ENCODE measurements around the gene ACBD6. TPM values are rescaled to one million over a fixed set of nuclear protein-coding genes. Genes with fewer than 3 reads are reported as not detected.

ACBD6 gene
- total and polyA plus RNA-seq, 12 donors: 16.2 to 30.0 (median 21.0) TPM

DNA sequence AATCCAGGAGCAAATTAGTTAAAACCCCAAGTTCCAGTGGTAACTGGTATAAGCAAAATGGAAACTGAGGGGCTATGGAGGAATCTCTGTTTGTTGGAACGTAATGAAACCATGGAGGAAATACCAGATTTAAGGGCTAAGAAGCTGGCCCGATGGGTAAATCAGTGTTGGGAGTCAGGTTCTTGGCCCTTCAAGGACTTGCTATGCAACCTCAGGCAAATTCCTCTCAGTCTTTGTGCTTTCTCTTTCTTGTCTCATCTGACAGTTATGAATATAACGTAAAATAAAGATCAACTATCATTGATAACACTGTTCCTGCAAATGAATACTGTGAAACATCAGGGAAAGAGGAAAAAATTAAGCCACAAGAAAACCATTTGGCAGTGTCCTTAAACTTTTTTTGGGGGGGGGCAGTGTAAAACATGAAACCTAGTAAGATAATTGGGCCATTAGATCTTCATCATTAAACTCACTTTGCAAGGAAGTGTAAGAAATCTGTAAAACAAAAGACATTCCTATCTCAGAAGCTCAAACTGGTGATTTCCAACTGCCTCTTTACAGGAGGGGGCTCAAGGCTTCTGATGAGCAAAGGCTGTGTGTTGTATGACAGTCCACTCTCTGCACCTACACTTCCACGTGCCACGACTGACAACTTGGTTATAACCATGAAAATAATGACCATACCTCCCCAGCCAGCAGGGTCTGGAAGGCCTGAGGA lies 224.7 kb downstream of the ACBD6 start:
- intact Hi-C loops (cut with DNase I): no loop called here
- TF ChIP-seq, protein P1, sequence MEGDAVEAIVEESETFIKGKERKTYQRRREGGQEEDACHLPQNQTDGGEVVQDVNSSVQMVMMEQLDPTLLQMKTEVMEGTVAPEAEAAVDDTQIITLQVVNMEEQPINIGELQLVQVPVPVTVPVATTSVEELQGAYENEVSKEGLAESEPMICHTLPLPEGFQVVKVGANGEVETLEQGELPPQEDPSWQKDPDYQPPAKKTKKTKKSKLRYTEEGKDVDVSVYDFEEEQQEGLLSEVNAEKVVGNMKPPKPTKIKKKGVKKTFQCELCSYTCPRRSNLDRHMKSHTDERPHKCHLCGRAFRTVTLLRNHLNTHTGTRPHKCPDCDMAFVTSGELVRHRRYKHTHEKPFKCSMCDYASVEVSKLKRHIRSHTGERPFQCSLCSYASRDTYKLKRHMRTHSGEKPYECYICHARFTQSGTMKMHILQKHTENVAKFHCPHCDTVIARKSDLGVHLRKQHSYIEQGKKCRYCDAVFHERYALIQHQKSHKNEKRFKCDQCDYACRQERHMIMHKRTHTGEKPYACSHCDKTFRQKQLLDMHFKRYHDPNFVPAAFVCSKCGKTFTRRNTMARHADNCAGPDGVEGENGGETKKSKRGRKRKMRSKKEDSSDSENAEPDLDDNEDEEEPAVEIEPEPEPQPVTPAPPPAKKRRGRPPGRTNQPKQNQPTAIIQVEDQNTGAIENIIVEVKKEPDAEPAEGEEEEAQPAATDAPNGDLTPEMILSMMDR (IDR thresholded peaks at IDR 0.05): no peak
- ATAC-seq (no peak), DNase-seq (no peak)
- Histone ChIP-seq H3K4me1 (peaks cover 0 to 34% (median 0%) of the 10 kb centered on the region in 9 donors), H3K4me3 (no peak overlapping the region), H3K27ac (peak overlapping the region in 1 of 10 donors; percentile 81), H3K36me3 (peaks cover 0 to 34% (median 7%) of the 10 kb centered on the region in 9 donors), H3K27me3 (no peaks in the 10 kb centered on the region), H3K9me3 (no peaks in the 10 kb centered on the region)
- WGBS, 2 donors: 93% methylated on average over 5 of the region's 5 CpGs

GRCh38 chr1:180275726-180276125 lies 226.7 kb downstream of the ACBD6 start:
- Histone ChIP-seq H3K9me3 (no peaks in the 10 kb centered on the region), H3K27ac (no peak overlapping the region), H3K4me3 (no peak overlapping the region), H3K36me3 (peaks cover 0 to 27% (median 7%) of the 10 kb centered on the region in 9 donors), H3K27me3 (no peaks in the 10 kb centered on the region), H3K4me1 (peaks cover 0 to 40% (median 0%) of the 10 kb centered on the region in 9 donors)
- 93% methylated on average over 5 of the region's 5 CpGs for WGBS, 2 donors
- intact Hi-C loops (cut with DNase I): no loop called here
- ATAC-seq (no peak), DNase-seq (no peak)
- TF ChIP-seq, protein P1 (IDR thresholded peaks at IDR 0.05): no peak

- TF ChIP-seq, protein P1 (IDR thresholded peaks at IDR 0.05): no peak
- peaks cover 0 to 18% (median 7%) of the 10 kb centered on the region in 9 donors for H3K36me3 ChIP-seq
- no peak for DNase-seq
- H3K27ac ChIP-seq: no peak overlapping the region
- no peak for ATAC-seq
- peaks cover 0 to 46% (median 0%) of the 10 kb centered on the region in 9 donors for H3K4me1 ChIP-seq
- no peak overlapping the region for H3K4me3 ChIP-seq
- no peaks in the 10 kb centered on the region for H3K27me3 ChIP-seq
- H3K9me3 ChIP-seq: no peaks in the 10 kb centered on the region
- intact Hi-C loops (cut with DNase I): no loop called here
- WGBS, 2 donors: 97 to 98% methylated on average over 11 of the region's 11 CpGs
Measured at GRCh38 chr1:180274221-180274620, 228.2 kb downstream of the ACBD6 start.

DNA sequence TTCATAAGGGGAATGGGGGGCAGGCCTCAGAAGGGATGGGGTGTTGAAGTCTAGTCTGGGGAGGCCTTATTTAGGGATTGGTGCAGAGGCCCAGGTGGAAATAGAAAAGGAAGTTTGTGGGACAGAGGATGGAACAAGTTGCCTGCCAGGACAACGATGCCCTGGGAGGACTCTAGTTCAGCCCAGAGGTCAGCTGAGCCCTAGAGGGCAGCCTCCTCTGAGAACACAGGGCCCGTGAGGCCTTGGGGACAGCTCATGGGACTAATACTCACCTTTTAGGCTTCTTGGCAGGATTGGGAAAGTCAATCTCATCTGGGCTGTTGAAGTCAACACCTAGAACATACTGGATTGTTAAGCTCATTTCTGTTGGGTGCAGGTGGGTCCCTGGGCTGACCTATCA lies 229.3 kb downstream of the ACBD6 start:
- no peak overlapping the region for H3K27ac ChIP-seq
- no peaks in the 10 kb centered on the region for H3K27me3 ChIP-seq
- H3K36me3 ChIP-seq: peaks cover 0 to 18% (median 7%) of the 10 kb centered on the region in 9 donors
- H3K4me1 ChIP-seq: peaks cover 0 to 35% (median 0%) of the 10 kb centered on the region in 9 donors
- DNase-seq: no peak
- no peak overlapping the region for H3K4me3 ChIP-seq
- TF ChIP-seq, protein P1 (IDR thresholded peaks at IDR 0.05): no peak
- intact Hi-C loops (cut with DNase I): no loop called here
- H3K9me3 ChIP-seq: no peaks in the 10 kb centered on the region
- WGBS, 2 donors: 92 to 97% methylated on average over 2 of the region's 2 CpGs
- no peak for ATAC-seq
